ENCODE measurements around the gene C1orf174. TPM values are rescaled to one million over a fixed set of nuclear protein-coding genes. Genes with fewer than 3 reads are reported as not detected.

C1orf174 gene
- total RNA-seq, 1 donor from 2014 or later, result 36.5 TPM

DNA sequence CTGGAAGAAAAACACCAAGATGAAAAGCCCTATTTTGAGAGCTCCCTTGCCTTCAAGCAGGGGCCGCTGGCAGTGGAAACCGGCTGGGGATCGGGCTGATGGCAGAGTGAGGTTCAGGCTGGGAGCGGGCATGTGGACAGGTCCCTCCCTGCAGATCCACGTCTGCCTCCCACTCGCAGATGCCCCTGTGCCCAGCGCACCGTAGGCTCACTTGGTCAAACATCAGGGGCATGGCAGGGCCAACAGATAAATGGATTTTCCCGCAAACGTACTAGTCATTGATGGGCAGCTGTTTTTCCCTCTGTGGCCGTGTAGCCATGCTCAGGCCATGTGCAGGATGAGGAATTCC lies 6.6 kb upstream of the C1orf174 start:
- H4K20me1 ChIP-seq (ENCODE audit: low read depth), result no peaks in the 10 kb centered on the region
- H2AFZ ChIP-seq (replicated peaks), result no peak overlapping the region
- no peak overlapping the region for H3K4me2 ChIP-seq
- H3K27ac ChIP-seq, result no peak overlapping the region
- H3K36me3 ChIP-seq, result no peaks in the 10 kb centered on the region
- Mint-ChIP-seq H3K4me3 (no peak overlapping the region), H3K36me3 (no peaks in the 10 kb centered on the region), H3K27ac (no peak overlapping the region), H3K4me1 (peaks cover 69% of the 10 kb centered on the region), H3K27me3 (ENCODE audit: insufficient read depth, low read depth) (peaks cover 21% of the 10 kb centered on the region), H3K9me3 (no peaks in the 10 kb centered on the region)
- no peaks in the 10 kb centered on the region for H3K9me3 ChIP-seq (ENCODE audit: low read depth)
- TF ChIP-seq EZH2 (IDR thresholded peaks at IDR 0.05) (no peak), EZH2phosphoT487 (IDR thresholded peaks at IDR 0.05) (no peak), CTCF (IDR thresholded peaks at IDR 0.05) (no peak)
- peaks cover 19% of the 10 kb centered on the region for H3K4me1 ChIP-seq
- no peaks in the 10 kb centered on the region for H3K27me3 ChIP-seq
- H3F3A ChIP-seq (ENCODE audit: low read depth), result no peaks in the 10 kb centered on the region
- no peaks in the 10 kb centered on the region for H3K79me2 ChIP-seq (ENCODE audit: low read depth)
- H3K9ac ChIP-seq, result no peak overlapping the region
- no peak for DNase-seq (ENCODE audit: low spot score)
- H3K4me3 ChIP-seq, result no peak overlapping the region

DNA sequence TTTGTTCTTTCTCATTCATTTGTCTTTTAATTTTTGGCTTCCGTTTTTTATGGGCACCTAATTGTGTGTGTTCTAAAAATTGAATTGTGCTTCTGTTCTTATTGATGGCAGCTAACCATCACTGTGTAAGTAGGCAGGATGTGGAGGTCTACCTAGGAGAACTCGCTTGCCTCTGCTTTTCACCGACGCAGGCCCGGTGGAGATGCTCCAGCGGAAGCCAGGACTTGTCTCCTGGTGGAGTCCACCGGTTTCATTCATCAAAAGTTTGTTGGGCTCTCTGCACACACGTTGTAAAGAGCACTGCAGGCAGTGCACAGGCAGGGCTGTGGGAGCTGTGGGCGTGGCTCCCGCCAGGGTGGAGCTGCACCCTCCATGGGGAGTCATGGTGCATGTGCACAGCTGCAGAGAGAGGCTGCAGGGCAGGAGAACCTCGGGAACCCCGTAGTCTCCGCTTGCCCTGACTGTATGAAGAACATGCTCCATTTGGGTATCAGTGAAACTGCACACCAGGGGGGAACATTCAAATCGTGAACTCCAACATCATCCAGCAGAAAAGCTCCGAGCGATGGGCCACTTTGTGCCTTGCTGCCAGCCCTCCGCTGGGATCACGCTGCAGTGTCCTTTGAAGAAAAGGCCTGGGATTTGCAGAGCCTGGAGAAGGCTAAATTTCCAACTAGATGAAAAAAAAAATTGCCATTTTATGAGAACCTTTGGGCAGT lies 6.0 kb upstream of the C1orf174 start:
- Mint-ChIP-seq H3K9me3 (no peaks in the 10 kb centered on the region), H3K4me3 (no peak overlapping the region), H3K27ac (no peak overlapping the region), H3K4me1 (peaks cover 65% of the 10 kb centered on the region), H3K36me3 (no peaks in the 10 kb centered on the region), H3K27me3 (ENCODE audit: insufficient read depth, low read depth) (peaks cover 21% of the 10 kb centered on the region)
- TF ChIP-seq CTCF (IDR thresholded peaks at IDR 0.05), result no peak
- TF ChIP-seq EZH2 (IDR thresholded peaks at IDR 0.05), result no peak
- no peak for TF ChIP-seq EZH2phosphoT487 (IDR thresholded peaks at IDR 0.05)
- Histone ChIP-seq H3K4me1 (peaks cover 15% of the 10 kb centered on the region), H3K4me3 (no peak overlapping the region), H3F3A (ENCODE audit: low read depth) (peaks cover under 1% of the 10 kb centered on the region), H4K20me1 (ENCODE audit: low read depth) (no peaks in the 10 kb centered on the region), H3K27me3 (no peaks in the 10 kb centered on the region), H3K9me3 (ENCODE audit: low read depth) (no peaks in the 10 kb centered on the region), H3K79me2 (ENCODE audit: low read depth) (no peaks in the 10 kb centered on the region), H2AFZ (replicated peaks) (no peak overlapping the region), H3K4me2 (no peak overlapping the region), H3K27ac (no peak overlapping the region), H3K9ac (no peak overlapping the region), H3K36me3 (no peaks in the 10 kb centered on the region)
- no peak for DNase-seq (ENCODE audit: low spot score)

- no peak overlapping the region for H3K27ac ChIP-seq
- no peaks in the 10 kb centered on the region for H4K20me1 ChIP-seq (ENCODE audit: low read depth)
- no peaks in the 10 kb centered on the region for H3K36me3 ChIP-seq
- H3K9me3 ChIP-seq (ENCODE audit: low read depth), result no peaks in the 10 kb centered on the region
- Mint-ChIP-seq H3K27me3 (ENCODE audit: insufficient read depth, low read depth) (peaks cover 21% of the 10 kb centered on the region), H3K4me1 (peaks cover 58% of the 10 kb centered on the region), H3K4me3 (no peak overlapping the region), H3K36me3 (no peaks in the 10 kb centered on the region), H3K27ac (peak overlapping the region; percentile 72), H3K9me3 (peaks cover 1% of the 10 kb centered on the region)
- H3K27me3 ChIP-seq, result no peaks in the 10 kb centered on the region
- H3K4me2 ChIP-seq, result no peak overlapping the region
- DNase-seq (ENCODE audit: low spot score), result no peak
- TF ChIP-seq EZH2 (IDR thresholded peaks at IDR 0.05) (no peak), EZH2phosphoT487 (IDR thresholded peaks at IDR 0.05) (no peak), CTCF (IDR thresholded peaks at IDR 0.05) (no peak)
- peaks cover 4% of the 10 kb centered on the region for H3F3A ChIP-seq (ENCODE audit: low read depth)
- no peak overlapping the region for H3K4me3 ChIP-seq
- no peaks in the 10 kb centered on the region for H3K79me2 ChIP-seq (ENCODE audit: low read depth)
- no peak overlapping the region for H3K9ac ChIP-seq
- no peak overlapping the region for H2AFZ ChIP-seq (replicated peaks)
- peaks cover 13% of the 10 kb centered on the region for H3K4me1 ChIP-seq
Measured at GRCh38 chr1:3905266-3905952, 5.3 kb upstream of the C1orf174 start.
